ENCODE results near the gene CTTNBP2NL. TPM values are rescaled to one million over a fixed set of nuclear protein-coding genes. Genes with fewer than 3 reads are reported as not detected.

CTTNBP2NL gene

DNA sequence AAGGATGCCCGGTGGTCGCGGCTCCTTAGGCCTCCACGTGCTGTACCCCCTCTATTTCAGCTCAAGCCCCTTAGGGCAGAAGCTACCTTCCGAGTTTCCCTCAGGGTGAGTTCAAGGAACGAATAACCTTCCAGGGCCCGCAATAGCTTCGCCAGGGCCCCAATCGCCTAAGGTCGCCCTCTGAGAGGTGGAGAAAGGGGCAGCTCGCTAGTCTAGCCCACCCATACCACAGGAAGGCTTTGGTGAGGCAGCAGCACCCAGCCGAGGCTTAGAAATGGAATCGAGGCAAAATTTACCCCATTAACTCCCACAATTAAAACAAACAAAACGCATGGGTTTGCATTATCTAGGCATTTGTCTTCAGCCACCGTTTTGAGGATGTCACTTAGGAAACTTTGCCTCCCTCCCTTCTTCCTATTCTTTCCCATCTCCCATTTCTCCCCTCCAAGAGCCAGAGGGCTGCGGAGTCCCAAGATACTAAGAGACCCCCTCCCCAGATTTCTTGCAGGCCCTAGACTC, 113.7 kb downstream of the CTTNBP2NL start:
- Histone ChIP-seq H3K4me1 (ENCODE audit: control insufficient read depth, insufficient read depth, low read length) (peaks cover 20% of the 10 kb centered on the region), H3K4me2 (ENCODE audit: low read length) (no peak overlapping the region), H3K9me3 (replicated peaks; ENCODE audit: low read length) (no peaks in the 10 kb centered on the region), H3K27me3 (ENCODE audit: control insufficient read depth, insufficient read depth, low read length) (peaks cover 35% of the 10 kb centered on the region), H3K36me3 (ENCODE audit: insufficient read depth, low read length) (no peaks in the 10 kb centered on the region), H3K9ac (ENCODE audit: low read depth, low read length) (no peak overlapping the region), H3K4me3 (ENCODE audit: low read length) (no peak overlapping the region)

DNA sequence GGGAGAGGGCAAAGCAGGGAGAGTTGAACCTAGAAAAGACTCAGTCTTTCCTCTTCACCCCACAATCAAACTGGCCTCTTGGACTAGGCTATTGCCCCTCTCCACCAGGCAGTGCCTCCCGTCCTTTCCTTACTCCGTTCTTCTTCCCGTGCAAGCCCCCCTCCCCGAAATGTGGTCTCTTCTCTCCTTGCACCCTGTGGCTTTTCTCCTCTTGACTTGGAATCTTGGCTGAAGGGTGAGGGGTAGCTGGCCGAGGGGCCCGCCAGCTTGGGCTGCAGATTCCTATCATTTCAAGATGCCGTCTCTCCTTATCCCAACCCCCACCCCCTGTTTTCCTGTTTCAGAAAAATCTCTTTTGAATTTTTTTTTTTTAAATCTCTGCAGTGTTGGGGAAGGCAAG, 114.3 kb downstream of the CTTNBP2NL start:
- H3K27me3 ChIP-seq (ENCODE audit: control insufficient read depth, insufficient read depth, low read length), result peaks cover 32% of the 10 kb centered on the region
- H3K9me3 ChIP-seq (replicated peaks; ENCODE audit: low read length), result no peaks in the 10 kb centered on the region
- H3K4me3 ChIP-seq (ENCODE audit: low read length), result no peak overlapping the region
- no peak overlapping the region for H3K4me2 ChIP-seq (ENCODE audit: low read length)
- H3K36me3 ChIP-seq (ENCODE audit: insufficient read depth, low read length), result no peaks in the 10 kb centered on the region
- no peak overlapping the region for H3K9ac ChIP-seq (ENCODE audit: low read depth, low read length)
- peaks cover 21% of the 10 kb centered on the region for H3K4me1 ChIP-seq (ENCODE audit: control insufficient read depth, insufficient read depth, low read length)

Small RNA genes lying within 50 kb of the gene (small RNA-seq; reads per million reads assigned to genes)
- not detected for gene RF01210

Measured in skeletal muscle satellite cell (primary cell).